T1000 (cell line): Measurements from ENCODE around the gene TMED5.

Source experiments
- DNase-seq: peaks from one replicate; lab custom pipeline; 2025; ENCODE audit warnings: mixed read lengths; lab: John Stamatoyannopoulos, UW

Gene TMED5

DNA sequence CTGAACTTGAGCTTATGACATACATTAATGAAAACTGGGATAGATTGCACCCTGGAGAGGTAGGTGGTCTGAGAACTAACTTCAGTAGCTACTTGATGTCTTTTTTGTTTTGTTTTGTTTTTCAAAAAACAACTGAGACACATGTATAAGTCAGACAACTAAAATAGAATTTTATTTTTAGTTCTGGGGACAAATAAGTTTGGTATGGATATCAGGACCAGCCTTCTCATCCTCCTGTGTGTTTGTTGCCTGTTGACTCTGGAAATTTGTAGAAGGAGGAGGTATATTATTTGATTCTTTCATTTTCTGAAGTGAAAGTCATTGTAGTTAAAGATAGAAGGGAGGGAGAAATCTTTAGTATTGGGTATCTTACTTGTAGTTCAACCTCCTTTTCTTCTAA lies 59.6 kb downstream of the TMED5 start:
- no peak for DNase-seq

- no peak for DNase-seq
Observed at GRCh38 chr1:93114391-93114790, 65.8 kb downstream of the TMED5 start.

GRCh38 chr1:93113127-93113526 lies 67.1 kb downstream of the TMED5 start:
- no peak for DNase-seq

DNA sequence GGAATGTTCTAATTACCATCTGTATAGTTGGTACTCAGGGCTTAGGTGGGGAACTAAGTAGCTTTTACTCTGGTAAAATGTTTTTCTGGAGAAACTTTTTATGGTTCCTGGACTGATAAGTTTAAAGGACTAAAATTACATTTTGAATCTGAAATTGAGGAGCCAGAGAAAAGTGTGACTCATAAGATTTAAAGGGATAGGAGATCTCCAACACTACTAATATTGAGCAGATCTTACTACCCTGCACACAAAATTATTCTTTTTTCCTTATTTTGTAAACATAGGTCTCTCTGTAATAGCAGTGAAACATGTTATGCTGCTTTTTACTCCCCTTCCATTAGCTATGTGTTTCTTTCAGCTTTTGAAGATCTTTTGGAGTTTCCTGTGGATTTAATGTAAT lies 68.7 kb downstream of the TMED5 start:
- no peak for DNase-seq

DNA sequence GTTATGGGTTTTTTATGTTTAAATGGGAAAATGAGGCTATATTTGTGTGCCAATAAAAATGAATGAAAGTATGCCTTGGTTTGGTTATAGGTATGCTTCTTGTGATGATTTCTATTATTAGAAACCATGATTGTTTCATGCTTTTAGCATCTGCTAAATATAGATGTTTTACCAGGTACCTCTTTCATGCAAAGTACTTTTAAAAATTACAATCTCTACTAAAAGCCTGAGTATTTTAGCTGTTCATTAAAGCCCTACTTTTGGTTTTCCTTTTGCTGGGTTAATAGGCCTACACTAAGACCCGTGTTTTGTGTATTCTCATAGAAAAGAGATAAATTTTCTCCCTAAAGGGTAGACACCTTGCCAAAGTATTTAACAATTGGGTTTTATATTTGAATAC lies 69.1 kb downstream of the TMED5 start:
- no peak for DNase-seq

DNA sequence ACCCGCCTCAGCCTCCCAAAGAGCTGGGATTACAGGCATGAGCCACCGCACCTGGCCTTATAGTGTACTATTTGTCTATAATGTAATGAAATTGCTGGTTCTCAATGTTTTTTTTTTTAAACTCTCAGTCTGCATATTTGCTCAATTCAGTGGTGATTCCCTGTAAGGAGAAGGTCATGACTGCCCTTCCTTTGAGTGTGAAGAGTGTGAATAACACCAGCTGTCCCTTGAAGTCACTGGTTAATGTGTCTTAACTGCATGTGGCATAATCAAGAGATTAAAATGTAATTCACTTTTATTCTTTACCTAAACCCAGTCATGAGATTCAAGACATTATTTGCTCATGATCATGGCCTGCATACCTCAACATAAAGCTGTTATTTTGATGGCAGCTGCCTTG lies 70.6 kb downstream of the TMED5 start:
- no peak for DNase-seq

GRCh38 chr1:93108335-93108734 lies 71.9 kb downstream of the TMED5 start:
- no peak for DNase-seq

DNA sequence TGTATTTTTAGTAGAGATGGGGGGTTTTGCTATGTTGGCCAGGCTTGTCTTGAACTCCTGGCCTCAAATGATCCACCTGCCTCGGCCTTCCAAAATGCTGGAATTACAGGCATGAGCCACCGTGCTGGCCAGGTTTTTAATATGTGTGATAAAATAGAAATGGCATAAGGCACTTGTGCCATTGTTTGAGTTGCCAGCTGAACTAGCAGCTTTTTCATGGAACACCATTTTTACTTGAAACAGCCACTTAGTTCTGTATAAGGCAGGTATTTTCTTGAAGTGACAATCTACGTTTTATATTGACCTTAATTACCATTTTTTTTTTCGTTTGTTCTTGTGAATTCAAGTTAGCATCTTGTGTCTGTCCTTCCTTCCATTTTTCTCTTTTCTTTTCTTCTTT lies 72.8 kb downstream of the TMED5 start:
- no peak for DNase-seq

- DNase-seq, result no peak
Observed at GRCh38 chr1:93106226-93106625, 74.0 kb downstream of the TMED5 start.

GRCh38 chr1:93102142-93102541 lies 78.1 kb downstream of the TMED5 start:
- no peak for DNase-seq
